HepG2 (cell line): ENCODE data around the gene SMARCB1. TPM values are rescaled to one million over a fixed set of nuclear protein-coding genes. Genes with fewer than 3 reads are reported as not detected.
A peak's percentile ranks its signal among the peaks of the same experiment; 100 is the strongest.

Experiments used
- CREBL2 ChIP-seq: sonication (generic); formaldehyde crosslinking; IDR thresholded peaks from 2 replicates; pipeline ENCODE4 v1.8.1; 2023; ENCODE audit warnings: missing genetic modification reagents, mild to moderate bottlenecking, borderline replicate concordance
- CSRNP2 ChIP-seq: sonication (generic); formaldehyde crosslinking; conservative IDR thresholded peaks from 2 replicates; pipeline ENCODE4 v1.8.0; 2022; ENCODE audit warnings: low read depth, missing genetic modification reagents
- EEA1 ChIP-seq: sonication (generic); formaldehyde crosslinking; IDR thresholded peaks from 2 replicates; pipeline ENCODE4 v1.5.1; 2020; ENCODE audit warnings: mild to moderate bottlenecking, missing genetic modification reagents, borderline replicate concordance
- HIC2 ChIP-seq: sonication (generic); formaldehyde crosslinking; IDR thresholded peaks from 2 replicates; pipeline ENCODE4 v1.9.0; 2022; ENCODE audit warnings: low read depth, missing genetic modification reagents
- HOXA9 ChIP-seq: sonication (generic); formaldehyde crosslinking; IDR thresholded peaks from 2 replicates; pipeline ENCODE4 v1.8.1; 2022; ENCODE audit warnings: missing genetic modification reagents, mild to moderate bottlenecking, moderate library complexity, borderline replicate concordance
- NCOR1 ChIP-seq: fragments of 200-600 bp; sonication (generic); IDR thresholded peaks from 2 replicates; pipeline ENCODE4 v1.7.0; 2017; ENCODE audit warnings: antibody characterized with exemption, low read length, borderline replicate concordance
- NRL ChIP-seq: sonication (generic); formaldehyde crosslinking; IDR thresholded peaks from 2 replicates; pipeline ENCODE4 v1.5.0; 2020; ENCODE audit warnings: missing genetic modification reagents, mild to moderate bottlenecking, moderate library complexity, borderline replicate concordance
- SAP130 ChIP-seq: IDR thresholded peaks from 2 replicates; pipeline ENCODE4 v1.6.1; 2016; ENCODE audit warnings: low read depth
- SOX13 ChIP-seq, 3 experiments: fragments of 450-650 bp in 1 of 3; sonication (generic) in 1 of 3; formaldehyde crosslinking in 1 of 3; IDR thresholded peaks in 2 of 3; conservative IDR thresholded peaks in 1 of 3; 2 replicates each; pipeline versions ENCODE4 v1.5.0 to v1.6.1; 2016 to 2020; ENCODE audit warnings: antibody characterized with exemption in 1 of 3, mild to moderate bottlenecking in 1 of 3, missing compliant biosample characterization in 1 of 3, missing genetic modification reagents in 1 of 3, moderate library complexity in 1 of 3
- ZFY ChIP-seq: sonication (generic); formaldehyde crosslinking; IDR thresholded peaks from 2 replicates; pipeline ENCODE4 v1.4.0; 2020; ENCODE audit warnings: missing genetic modification reagents
- ZNF124 ChIP-seq: sonication (generic); formaldehyde crosslinking; IDR thresholded peaks from 2 replicates; pipeline ENCODE4 v1.4.0; 2020; ENCODE audit warnings: missing genetic modification reagents
- ZNF503 ChIP-seq: sonication (generic); formaldehyde crosslinking; IDR thresholded peaks from 2 replicates; pipeline ENCODE4 v1.4.0; 2020; ENCODE audit warnings: missing genetic modification reagents
- ZNF766 ChIP-seq: sonication (generic); formaldehyde crosslinking; IDR thresholded peaks from 2 replicates; pipeline ENCODE4 v1.5.0; 2020; ENCODE audit warnings: missing genetic modification reagents, borderline replicate concordance
- ZNF800 ChIP-seq: sonication (generic); formaldehyde crosslinking; IDR thresholded peaks from 2 replicates; pipeline ENCODE4 v1.4.0; 2020; ENCODE audit warnings: missing genetic modification reagents
- ZNF83 ChIP-seq: sonication (generic); formaldehyde crosslinking; IDR thresholded peaks from 2 replicates; pipeline ENCODE4 v1.4.0; 2020; ENCODE audit warnings: missing genetic modification reagents, mild to moderate bottlenecking, borderline replicate concordance
- ZSCAN20 ChIP-seq: sonication (generic); formaldehyde crosslinking; IDR thresholded peaks from 2 replicates; pipeline ENCODE4 v1.4.0; 2020; ENCODE audit warnings: missing genetic modification reagents, mild to moderate bottlenecking, borderline replicate concordance
- polyA plus RNA-seq, 8 experiments: library from polyadenylated mRNA; depleted of rRNA in 3 of 8; stranded (reverse) in 7 of 8; unstranded in 1 of 8; fragments of >200 nt; fragmentation: Illumina TruSeq in 4 of 8; extraction: Trizol in 4 of 8; gene quantifications; 2 replicates each; pipeline versions ENCODE4 v1.2.1 to v1.2.3, GENCODE V29; 2011 to 2016; ENCODE audit warnings: low read depth in 4 of 8, missing spikeins in 1 of 8, mixed read lengths in 1 of 8; ENCODE audit not compliant: insufficient read depth in 1 of 8
- total RNA-seq, 5 experiments: library from RNA; depleted of rRNA; stranded (reverse); fragments of >200 nt; fragmentation: Illumina TruSeq; extraction: Trizol; gene quantifications; 2 replicates each; pipeline ENCODE4 v1.2.3, GENCODE V29; 2016; ENCODE audit warnings: low read depth in 1 of 5
- TF ChIP-seq, protein P1 (sequence below): IDR thresholded peaks from 2 replicates; pipeline ENCODE4 v1.6.1; 2016

Gene SMARCB1
- total and polyA plus RNA-seq, 2 of the 13 experiments (the other 11 are each of a cell fraction or from before 2014, with no cell fraction given) = 74.0 to 166 TPM

- TF ChIP-seq ZNF83 (CRISPR knock-in tag) (no peak), EEA1 (peak; percentile 34; the same call in 1 of the 2 replicates), ZFY (CRISPR knock-in tag) (peak; percentile 81), ZNF124 (CRISPR knock-in tag) (peak; percentile 78; the same call in 1 of the 2 replicates), HIC2 (peak; percentile 78; the same call in 1 of the 2 replicates), SOX13 (IDR thresholded peaks at IDR 0.05) (no peak), SOX13 (CRISPR knock-in tag; conservative IDR thresholded peaks at IDR 0.05 in 1 of 2, IDR thresholded peaks at IDR 0.05 in 1 of 2) (peak in 1 of 2 experiments; percentile 10; a peak in 1 of 4 replicates), CREBL2 (no peak), ZNF503 (CRISPR knock-in tag) (no peak), ZSCAN20 (CRISPR knock-in tag) (no peak; the same call in 1 of the 2 replicates), NCOR1 (no peak), ZNF800 (CRISPR knock-in tag) (peak; percentile 65; the same call in 1 of the 2 replicates), NRL (CRISPR knock-in tag) (peak; percentile 78), HOXA9 (no peak), SAP130 (CRISPR knock-in tag) (peak; percentile 70), ZNF766 (no peak), CSRNP2 (CRISPR knock-in tag) (no peak)
- TF ChIP-seq, protein P1, sequence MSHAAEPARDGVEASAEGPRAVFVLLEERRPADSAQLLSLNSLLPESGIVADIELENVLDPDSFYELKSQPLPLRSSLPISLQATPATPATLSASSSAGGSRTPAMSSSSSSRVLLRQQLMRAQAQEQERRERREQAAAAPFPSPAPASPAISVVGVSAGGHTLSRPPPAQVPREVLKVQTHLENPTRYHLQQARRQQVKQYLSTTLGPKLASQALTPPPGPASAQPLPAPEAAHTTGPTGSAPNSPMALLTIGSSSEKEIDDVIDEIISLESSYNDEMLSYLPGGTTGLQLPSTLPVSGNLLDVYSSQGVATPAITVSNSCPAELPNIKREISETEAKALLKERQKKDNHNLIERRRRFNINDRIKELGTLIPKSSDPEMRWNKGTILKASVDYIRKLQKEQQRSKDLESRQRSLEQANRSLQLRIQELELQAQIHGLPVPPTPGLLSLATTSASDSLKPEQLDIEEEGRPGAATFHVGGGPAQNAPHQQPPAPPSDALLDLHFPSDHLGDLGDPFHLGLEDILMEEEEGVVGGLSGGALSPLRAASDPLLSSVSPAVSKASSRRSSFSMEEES (CRISPR knock-in tag) = peak; percentile 53; the same call in 1 of the 2 replicates
These were observed 62.5 kb downstream of the SMARCB1 start (continued) for GRCh38 chr22:23849009-23850006.
